ENCODE measurements around the gene WASF3. TPM values are rescaled to one million over a fixed set of nuclear protein-coding genes. Genes with fewer than 3 reads are reported as not detected.

The WASF3 gene
- total RNA-seq, 1 experiment from 2014 or later: 4.6 TPM

- DNase-seq (ENCODE audit: low spot score): no peak
- no peaks in the 10 kb centered on the region for H3K4me1 ChIP-seq (ENCODE audit: insufficient read depth, low read length, poor library complexity, severe bottlenecking)
- no TSS peak for BruUV-seq (replicated peaks)
- no peaks in the 10 kb centered on the region for H3K9me3 ChIP-seq (ENCODE audit: low read depth, low read length, poor library complexity, severe bottlenecking)
- H3K4me3 ChIP-seq (ENCODE audit: low read depth, low read length, poor library complexity, severe bottlenecking): no peak overlapping the region
- H3K27ac ChIP-seq (ENCODE audit: low read depth, low read length, poor library complexity, severe bottlenecking): no peak overlapping the region
- intact Hi-C loops (cut with micrococcal nuclease; ENCODE audit: unreplicated experiment): no loop called here
- no peaks in the 10 kb centered on the region for H3K36me3 ChIP-seq (ENCODE audit: insufficient read depth, low read length, poor library complexity, severe bottlenecking)
- TF ChIP-seq CTCF (conservative IDR thresholded peaks at IDR 0.05; ENCODE audit: low read depth, low read length) (no peak), EZH2 (IDR thresholded peaks at IDR 0.05; ENCODE audit: borderline replicate concordance, low read depth, low read length, poor library complexity, severe bottlenecking) (no peak)
- ChIA-PET POLR2A (ENCODE audit: low non-redundant PET) (no interaction called here), CTCF (no interaction called here)
- no peaks in the 10 kb centered on the region for H3K27me3 ChIP-seq (replicated peaks; ENCODE audit: insufficient read depth, low read depth, low read length, poor library complexity)
Observed at GRCh38 chr13:26599403-26599802, 41.9 kb downstream of the WASF3 start.

GRCh38 chr13:26599860-26600259 is 42.4 kb downstream of the WASF3 start:
- no TSS peak for BruUV-seq (replicated peaks)
- ChIA-PET POLR2A (ENCODE audit: low non-redundant PET) (no interaction called here), CTCF (no interaction called here)
- intact Hi-C loops (cut with micrococcal nuclease; ENCODE audit: unreplicated experiment): loop anchor here (10.0 kb wide), 1 partner anchor 415 kb away; no protein-coding TSS in a partner anchor
- H3K27me3 ChIP-seq (replicated peaks; ENCODE audit: insufficient read depth, low read depth, low read length, poor library complexity): no peaks in the 10 kb centered on the region
- H3K36me3 ChIP-seq (ENCODE audit: insufficient read depth, low read length, poor library complexity, severe bottlenecking): no peaks in the 10 kb centered on the region
- no peak for TF ChIP-seq EZH2 (IDR thresholded peaks at IDR 0.05; ENCODE audit: borderline replicate concordance, low read depth, low read length, poor library complexity, severe bottlenecking)
- no peak for TF ChIP-seq CTCF (conservative IDR thresholded peaks at IDR 0.05; ENCODE audit: low read depth, low read length)
- no peaks in the 10 kb centered on the region for H3K9me3 ChIP-seq (ENCODE audit: low read depth, low read length, poor library complexity, severe bottlenecking)
- H3K4me1 ChIP-seq (ENCODE audit: insufficient read depth, low read length, poor library complexity, severe bottlenecking): no peaks in the 10 kb centered on the region
- H3K4me3 ChIP-seq (ENCODE audit: low read depth, low read length, poor library complexity, severe bottlenecking): no peak overlapping the region
- no peak overlapping the region for H3K27ac ChIP-seq (ENCODE audit: low read depth, low read length, poor library complexity, severe bottlenecking)
- no peak for DNase-seq (ENCODE audit: low spot score)

GRCh38 chr13:26600343-26600742 is 42.9 kb downstream of the WASF3 start:
- ChIA-PET POLR2A (ENCODE audit: low non-redundant PET) (no interaction called here), CTCF (no interaction called here)
- no TSS peak for BruUV-seq (replicated peaks)
- no peak overlapping the region for H3K27ac ChIP-seq (ENCODE audit: low read depth, low read length, poor library complexity, severe bottlenecking)
- intact Hi-C loops (cut with micrococcal nuclease; ENCODE audit: unreplicated experiment): loop anchor here (10.0 kb wide), 1 partner anchor 416 kb away; no protein-coding TSS in a partner anchor
- no peaks in the 10 kb centered on the region for H3K4me1 ChIP-seq (ENCODE audit: insufficient read depth, low read length, poor library complexity, severe bottlenecking)
- DNase-seq (ENCODE audit: low spot score): no peak
- no peak overlapping the region for H3K4me3 ChIP-seq (ENCODE audit: low read depth, low read length, poor library complexity, severe bottlenecking)
- TF ChIP-seq EZH2 (IDR thresholded peaks at IDR 0.05; ENCODE audit: borderline replicate concordance, low read depth, low read length, poor library complexity, severe bottlenecking) (no peak), CTCF (conservative IDR thresholded peaks at IDR 0.05; ENCODE audit: low read depth, low read length) (no peak)
- H3K27me3 ChIP-seq (replicated peaks; ENCODE audit: insufficient read depth, low read depth, low read length, poor library complexity): no peaks in the 10 kb centered on the region
- no peaks in the 10 kb centered on the region for H3K36me3 ChIP-seq (ENCODE audit: insufficient read depth, low read length, poor library complexity, severe bottlenecking)
- no peaks in the 10 kb centered on the region for H3K9me3 ChIP-seq (ENCODE audit: low read depth, low read length, poor library complexity, severe bottlenecking)

Data from A673 (cell line).